K562 (cell line): ENCODE data around the gene DHRS13. TPM values are rescaled to one million over a fixed set of nuclear protein-coding genes. Genes with fewer than 3 reads are reported as not detected.

Experiments
- ATAC-seq: fragments of 200-7000 bp; cut with Tn5 transposase; 3 replicates; pipeline ENCODE4 v1.9.1; 2020; ENCODE audit warnings: moderate library complexity
- BruUV-seq: library from RNA; stranded (reverse); fragments of 400-500 nt; replicated peaks from 2 replicates; lab custom pipeline; 2021; lab: Mats Ljungman, UMichigan
- CTCF ChIA-PET: fragments of 300-600 bp; formaldehyde crosslinking; extraction: SDS; loops from one replicate; lab custom pipeline; 2021; ENCODE audit warnings: low intra/inter-chr PET ratio; lab: Yijun Ruan, JAX
- POLR2A ChIA-PET: fragments of 300-600, 350-650 bp; sonication (Branson Sonifier 250); formaldehyde crosslinking; extraction: SDS; loops from one replicate; lab custom pipeline; 2021; ENCODE audit warnings: antibody characterized with exemption, inconsistent platforms; lab: Yijun Ruan, JAX
- DNase-seq, 4 experiments: peaks; one replicate each; pipeline versions ENCODE4 v3.0.0 to v3.0.0-alpha.2; 2011 to 2018; ENCODE audit warnings: low spot score in 3 of 4, mixed read lengths in 3 of 4; ENCODE audit errors: extremely low read depth in 1 of 4
- FAIRE-seq: peaks from 2 replicates; lab custom pipeline; 2011; peaks lifted over from hg19 to GRCh38; lab: Jason Lieb, UNC
- H2AFZ ChIP-seq: 2 replicates; pipeline ENCODE4 v1.6.0; 2011; ENCODE audit warnings: low read depth, low read length, control low read depth, inconsistent platforms
- H3K27ac ChIP-seq: fragments of 200-600 bp; 3 replicates; pipeline ENCODE4 v1.8.0; 2011; ENCODE audit warnings: low read depth, mild to moderate bottlenecking, control low read depth, inconsistent platforms, low read length, moderate library complexity, mixed read lengths; ENCODE audit errors: extremely low read depth
- H3K27me3 ChIP-seq, 2 experiments: fragments of 300-600 bp in 1 of 2; 2 replicates in 1 of 2; 3 replicates in 1 of 2; pipeline versions ENCODE4 v1.6.0 to v1.8.0; 2011; ENCODE audit warnings: inconsistent platforms in 2 of 2, low read length in 2 of 2, mild to moderate bottlenecking in 1 of 2, mixed read lengths in 1 of 2, moderate library complexity in 1 of 2; ENCODE audit not compliant: control insufficient read depth in 2 of 2, insufficient read depth in 2 of 2
- H3K36me3 ChIP-seq: fragments of 300-600 bp; 3 replicates; pipeline ENCODE4 v1.8.0; 2011; ENCODE audit warnings: mild to moderate bottlenecking, low read length, inconsistent platforms; ENCODE audit not compliant: control insufficient read depth, insufficient read depth
- H3K4me1 ChIP-seq, 2 experiments: fragments of 200-600 bp in 1 of 2; replicated peaks in 1 of 2; 2 replicates in 1 of 2; 3 replicates in 1 of 2; pipeline versions ENCODE4 v1.5.1 to v1.8.0; 2011; ENCODE audit warnings: inconsistent platforms in 2 of 2, low read length in 2 of 2, mild to moderate bottlenecking in 1 of 2, mixed read lengths in 1 of 2, moderate library complexity in 1 of 2; ENCODE audit not compliant: control insufficient read depth in 2 of 2, insufficient read depth in 2 of 2
- H3K4me2 ChIP-seq: 2 replicates; pipeline ENCODE4 v1.6.1; 2011; ENCODE audit warnings: low read length, control low read depth, inconsistent platforms, mixed read lengths; ENCODE audit not compliant: insufficient read depth
- H3K4me3 ChIP-seq: fragments of 200-600 bp; sonication (generic), shearing (Covaris generic); 2 replicates; pipeline ENCODE4 v1.5.1; 2016; ENCODE audit warnings: control low read depth, inconsistent platforms
- H3K79me2 ChIP-seq: fragments of 200-600 bp; 3 replicates; pipeline ENCODE4 v1.8.0; 2011; ENCODE audit warnings: low read length, inconsistent platforms; ENCODE audit not compliant: control insufficient read depth, insufficient read depth
- H3K9ac ChIP-seq, 2 experiments: 2 replicates each; pipeline versions ENCODE4 v1.6.0 to v1.6.1; 2011; ENCODE audit warnings: low read depth in 2 of 2, low read length in 2 of 2, control low read depth in 1 of 2, inconsistent platforms in 1 of 2, mild to moderate bottlenecking in 1 of 2, mixed read lengths in 1 of 2; ENCODE audit not compliant: insufficient read depth in 1 of 2
- H3K9me1 ChIP-seq: one replicate; pipeline ENCODE4 v1.6.0; 2011; ENCODE audit warnings: inconsistent platforms, mild to moderate bottlenecking, low read length, moderate library complexity; ENCODE audit not compliant: control insufficient read depth, insufficient read depth
- H3K9me3 ChIP-seq: replicated peaks from 2 replicates; pipeline ENCODE4 v1.5.1; 2011; ENCODE audit warnings: low read depth, low read length, inconsistent platforms; ENCODE audit not compliant: control insufficient read depth, insufficient read depth
- H4K20me1 ChIP-seq: replicated peaks from 2 replicates; pipeline ENCODE4 v1.6.1; 2011; ENCODE audit warnings: low read length, inconsistent platforms, mixed read lengths; ENCODE audit not compliant: control insufficient read depth, insufficient read depth
- CSDE1 ChIP-seq, 2 experiments: fragments of 450-650 bp; IDR thresholded peaks; 2 replicates each; pipeline ENCODE4 v1.6.1; 2016; ENCODE audit warnings: mild to moderate bottlenecking in 1 of 2
- RBFOX2 ChIP-seq: fragments of 200-400 bp; formaldehyde crosslinking; IDR thresholded peaks from 2 replicates; pipeline ENCODE4 v1.6.1; 2017; ENCODE audit warnings: low read depth, mild to moderate bottlenecking, low read length, moderate library complexity
- WGBS: fragments of 100-300 bp; shearing (Covaris generic); methylation state at CpG from one replicate; pipeline ENCODE4 v1.1.6; 2016; ENCODE audit warnings: low coverage, mixed read lengths; ENCODE audit not compliant: insufficient coverage; ENCODE audit errors: missing lambda C conversion rate; 5-methylcytosine and 5-hydroxymethylcytosine counted together
- in situ Hi-C: fragments of 300-500 bp; cut with MboI; formaldehyde crosslinking; loops from 4 replicates; pipeline ENCODE4 v1.15.0; 2018; ENCODE audit warnings: inconsistent platforms, mixed read lengths
- intact Hi-C: fragments of 100-400 bp; cut with micrococcal nuclease; formaldehyde crosslinking; loops from 2 replicates; pipeline ENCODE4 v1.14.2; 2022
- polyA plus RNA-seq, 8 experiments: library from polyadenylated mRNA; depleted of rRNA in 4 of 8; stranded (reverse) in 5 of 8; unstranded in 3 of 8; fragments of >200 nt; fragmentation: Nextera tagmentation in 2 of 8; fragmentation: Illumina TruSeq in 1 of 8; extraction: Ambion mirVana in 2 of 8; extraction: Trizol in 1 of 8; gene quantifications; 2 replicates each; pipeline versions ENCODE4 v1.2.1 to v1.2.3, GENCODE V29; 2011 to 2014; ENCODE audit warnings: inconsistent platforms in 1 of 8, missing spikeins in 1 of 8
- total RNA-seq, 7 experiments: library from RNA; depleted of rRNA in 6 of 7; stranded (reverse); fragments of >200 nt in 6 of 7; fragmentation: Illumina TruSeq in 2 of 7; extraction: Trizol in 2 of 7; gene quantifications; 2 replicates each; pipeline versions ENCODE4 v1.2.1 to v1.2.3, GENCODE V29; 2011 to 2021; ENCODE audit warnings: low replicate concordance in 1 of 7

Gene DHRS13
- total and polyA plus RNA-seq, 9 of the 15 experiments (the other 6 are each of a cell fraction or from before 2014, with no cell fraction given) = 0.32 to 52.3 (median 34.3) TPM; not detected in 1

DNA sequence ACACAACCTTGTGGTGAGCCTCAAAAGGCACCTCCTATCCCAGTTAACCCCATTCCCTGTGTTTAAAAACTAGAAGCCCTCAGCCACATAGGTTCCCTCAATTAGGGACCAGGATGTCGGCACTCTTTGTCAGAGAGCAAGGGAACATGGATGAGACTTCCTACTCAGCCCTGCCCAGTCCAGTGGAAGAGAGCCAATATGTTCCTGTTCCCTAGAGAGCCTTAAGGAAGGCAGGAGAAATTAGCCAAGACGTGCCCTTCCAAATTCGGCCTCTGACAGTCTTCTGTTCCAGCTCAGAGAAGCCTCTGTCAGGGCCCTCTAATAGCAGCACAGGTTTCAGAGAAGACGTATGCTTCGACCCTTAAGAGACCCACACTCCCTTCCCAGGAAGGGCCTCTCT lies 14.6 kb upstream of the DHRS13 start:
- Histone ChIP-seq H4K20me1 (peaks cover 4% of the 10 kb centered on the region), H2AFZ (no peak overlapping the region), H3K4me2 (no peak overlapping the region), H3K9me1 (no peaks in the 10 kb centered on the region), H3K27ac (no peak overlapping the region; the same call in 2 of the 3 replicates), H3K36me3 (peaks cover 92% of the 10 kb centered on the region), H3K4me3 (no peak overlapping the region), H3K9me3 (peaks cover 4% of the 10 kb centered on the region; the same call in 1 of the 2 replicates), H3K4me1 (peaks cover 10 to 11% of the 10 kb centered on the region in 2 experiments), H3K79me2 (no peaks in the 10 kb centered on the region), H3K9ac (peak overlapping the region in 1 of 2 experiments; percentile 31; a peak in 1 of 4 replicates), H3K27me3 (no peaks in the 10 kb centered on the region)
- ChIA-PET POLR2A (interaction anchor here (1.1 to 3.7 kb wide), 5 partner anchors 9 to 271 kb away, joined by 3 to 14 read pairs (median 9); no protein-coding TSS in a partner anchor), CTCF (interaction anchor here (3.2 kb wide), 1 partner anchor 191 kb away, joined by 15 read pairs; the partner anchor contains the start of gene TLCD1)
- BruUV-seq = no TSS peak
- intact Hi-C loops = loop anchor here (2.0 kb wide), 1 partner anchor 69 kb away; no protein-coding TSS in a partner anchor
- TF ChIP-seq CSDE1 (IDR thresholded peaks at IDR 0.05) = no peak
- ATAC-seq = no peak
- no peak for FAIRE-seq
- no peak for DNase-seq
- WGBS = 86% methylated on average over 5 of the region's 5 CpGs
- in situ Hi-C loops = no loop called here

- WGBS = 89% methylated on average over 12 of the region's 12 CpGs
- DNase-seq = no peak
- H3K4me1 ChIP-seq = peaks cover 13 to 15% of the 10 kb centered on the region in 2 experiments
- TF ChIP-seq RBFOX2 = no peak
- TF ChIP-seq, all 486 proteins: peak for 0
- ATAC-seq (no peak), FAIRE-seq (no peak)
- peaks cover 92% of the 10 kb centered on the region for H3K36me3 ChIP-seq
- H3K4me3 ChIP-seq = no peak overlapping the region
- peaks cover 4% of the 10 kb centered on the region; the same call in 1 of the 2 replicates for H3K9me3 ChIP-seq
- H3K79me2 ChIP-seq = peaks cover 2% of the 10 kb centered on the region; the same call in 1 of the 3 replicates
- H3K9me1 ChIP-seq = peaks cover 2% of the 10 kb centered on the region
- H3K27me3 ChIP-seq = no peaks in the 10 kb centered on the region
- in situ Hi-C loops = no loop called here
- ChIA-PET CTCF (interaction anchor here (0.7 to 3.2 kb wide), 4 partner anchors 12 to 190 kb away, joined by 3 to 15 read pairs (median 3); partner anchors contain the start of gene TLCD1), POLR2A (interaction anchor here (1.1 to 3.7 kb wide), 5 partner anchors 10 to 270 kb away, joined by 3 to 14 read pairs (median 7); no protein-coding TSS in a partner anchor)
- no TSS peak for BruUV-seq
- H3K4me2 ChIP-seq = no peak overlapping the region
- H2AFZ ChIP-seq = no peak overlapping the region
- intact Hi-C loops = loop anchor here (2.0 kb wide), 1 partner anchor 68 kb away; no protein-coding TSS in a partner anchor
- H3K9ac ChIP-seq = no peak overlapping the region; a peak in 1 of 4 replicates
- peaks cover 5% of the 10 kb centered on the region for H4K20me1 ChIP-seq
- no peak overlapping the region; the same call in 2 of the 3 replicates for H3K27ac ChIP-seq
These were observed 14.2 kb upstream of the DHRS13 start for GRCh38 chr17:28917029-28917428.
